CD4-positive, CD25-positive, alpha-beta regulatory T cell (primary cell): ENCODE data around the gene GUCY2D. TPM values are rescaled to one million over a fixed set of nuclear protein-coding genes. Genes with fewer than 3 reads are reported as not detected.

Source experiments
- ATAC-seq, 2 donors: fragments of 150-1000 bp; cut with Tn5 transposase; one replicate each; pipeline ENCODE4 v1.10.0; 2021; ENCODE audit warnings: low read depth in 2 of 2, moderate number of reproducible peaks in 2 of 2, moderate library complexity in 1 of 2
- DNase-seq, 3 donors: peaks; one replicate each; pipeline versions ENCODE4 v3.0.0 to v3.0.0-alpha.2; 2012 to 2022; ENCODE audit warnings: mixed read lengths in 1 of 3
- H3K27ac ChIP-seq: one replicate; pipeline ENCODE4 v1.7.0; 2013; ENCODE audit warnings: mild to moderate bottlenecking, low read length; ENCODE audit not compliant: insufficient read depth, poor library complexity, severe bottlenecking
- H3K27me3 ChIP-seq: one replicate; pipeline ENCODE4 v1.7.0; 2013; ENCODE audit warnings: low read length; ENCODE audit not compliant: control insufficient read depth, insufficient read depth
- H3K36me3 ChIP-seq: one replicate; pipeline ENCODE4 v1.7.0; 2013; ENCODE audit warnings: mild to moderate bottlenecking, low read length, moderate library complexity; ENCODE audit not compliant: control insufficient read depth, insufficient read depth
- H3K4me1 ChIP-seq: 2 replicates; pipeline ENCODE4 v1.7.0; 2013; ENCODE audit warnings: mild to moderate bottlenecking, low read length; ENCODE audit not compliant: insufficient read depth, control insufficient read depth, poor library complexity, severe bottlenecking
- H3K4me3 ChIP-seq: one replicate; pipeline ENCODE4 v1.7.0; 2013; ENCODE audit warnings: low read depth, mild to moderate bottlenecking, low read length, moderate library complexity
- H3K9me3 ChIP-seq, 2 experiments: 1 replicate in 1 of 2; 2 replicates in 1 of 2; pipeline ENCODE4 v1.7.0; 2013; ENCODE audit warnings: low read length in 2 of 2, mild to moderate bottlenecking in 1 of 2, moderate library complexity in 1 of 2; ENCODE audit not compliant: control insufficient read depth in 2 of 2
- H3K27ac Mint-ChIP-seq, 3 donors: one replicate each; pipeline ENCODE4 v1.8.0; 2020 to 2022; ENCODE audit warnings: mild to moderate bottlenecking in 3 of 3, mixed read lengths in 3 of 3, moderate library complexity in 2 of 3
- H3K27me3 Mint-ChIP-seq: one replicate; pipeline ENCODE4 v1.8.0; 2022; ENCODE audit warnings: mild to moderate bottlenecking, mixed read lengths
- H3K36me3 Mint-ChIP-seq: one replicate; pipeline ENCODE4 v1.8.0; 2020; ENCODE audit warnings: mixed read lengths
- H3K4me1 Mint-ChIP-seq, 4 donors: one replicate each; pipeline ENCODE4 v1.8.0; 2020 to 2022; ENCODE audit warnings: mixed read lengths in 4 of 4, mild to moderate bottlenecking in 1 of 4
- H3K4me3 Mint-ChIP-seq, 4 donors: one replicate each; pipeline ENCODE4 v1.8.0; 2020 to 2022; ENCODE audit warnings: mild to moderate bottlenecking in 4 of 4, mixed read lengths in 4 of 4, moderate library complexity in 3 of 4
- H3K9me3 Mint-ChIP-seq, 7 donors: one replicate each; pipeline ENCODE4 v1.8.0; 2020 to 2022; ENCODE audit warnings: mixed read lengths in 7 of 7, mild to moderate bottlenecking in 3 of 7, moderate library complexity in 2 of 7
- polyA plus RNA-seq, 4 donors: library from polyadenylated mRNA; unstranded; fragments of 300-500 nt; fragmentation: Illumina TruSeq; gene quantifications; one replicate each; pipeline ENCODE4 v1.2.3, GENCODE V29; 2021
- total RNA-seq: library from RNA; stranded (reverse); gene quantifications from one replicate; pipeline ENCODE4 v1.2.3, GENCODE V29; 2022

The GUCY2D gene
- total and polyA plus RNA-seq, 5 donors from 2014 or later = 0.23 TPM; not detected in 4

- no peak for ATAC-seq
- Histone ChIP-seq H3K36me3 (no peaks in the 10 kb centered on the region), H3K4me3 (no peak overlapping the region), H3K27me3 (peaks cover 5% of the 10 kb centered on the region), H3K27ac (no peak overlapping the region), H3K9me3 (no peaks in the 10 kb centered on the region), H3K4me1 (peaks cover 4% of the 10 kb centered on the region)
- Mint-ChIP-seq H3K36me3 (no peaks in the 10 kb centered on the region), H3K9me3 (no peaks in the 10 kb centered on the region), H3K27me3 (peaks cover 32% of the 10 kb centered on the region), H3K4me1 (peaks cover 2 to 12% (median 5%) of the 10 kb centered on the region in 4 donors), H3K4me3 (no peak overlapping the region), H3K27ac (no peak overlapping the region)
- no peak for DNase-seq
Measured at GRCh38 chr17:7995724-7996123, 6.7 kb upstream of the GUCY2D start.

DNA sequence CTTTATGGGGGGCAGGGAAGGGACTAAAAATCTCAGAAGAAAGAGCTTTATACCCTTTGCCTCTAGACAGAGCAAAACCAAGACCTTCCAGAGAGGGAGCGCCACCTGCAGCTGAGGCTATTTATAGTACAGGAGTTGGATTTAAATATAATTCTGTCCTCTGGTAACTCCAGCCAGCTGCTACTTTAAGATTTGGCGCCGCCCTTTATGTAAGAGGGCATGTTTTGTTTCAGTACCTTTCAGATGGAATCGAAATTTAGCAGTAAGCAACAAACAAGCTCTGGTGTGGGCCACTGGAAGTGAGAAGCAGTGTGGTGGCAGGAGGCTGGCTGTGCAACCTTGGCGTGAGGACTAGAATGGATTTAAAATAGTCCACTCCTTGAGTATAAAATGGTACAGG is 5.2 kb upstream of the GUCY2D start:
- Mint-ChIP-seq H3K27me3 (peaks cover 45% of the 10 kb centered on the region), H3K36me3 (no peaks in the 10 kb centered on the region), H3K4me1 (peaks cover 0 to 11% (median 4%) of the 10 kb centered on the region in 4 donors), H3K27ac (no peak overlapping the region), H3K4me3 (no peak overlapping the region), H3K9me3 (peaks cover 0 to 2% (median 0%) of the 10 kb centered on the region in 7 donors)
- Histone ChIP-seq H3K4me1 (peaks cover under 1% of the 10 kb centered on the region), H3K9me3 (no peaks in the 10 kb centered on the region), H3K36me3 (no peaks in the 10 kb centered on the region), H3K27me3 (peaks cover 15% of the 10 kb centered on the region), H3K4me3 (no peak overlapping the region), H3K27ac (no peak overlapping the region)
- DNase-seq = peak in 2 of 3 donors; percentile 28 to 63
- peak in 1 of 2 donors; percentile 50 for ATAC-seq

- H3K4me1 Mint-ChIP-seq = peaks cover 0 to 7% (median 6%) of the 10 kb centered on the region in 4 donors
- no peak for DNase-seq
- H3K27me3 Mint-ChIP-seq = peaks cover 56% of the 10 kb centered on the region
Measured at GRCh38 chr17:8002721-8003593, 542 bp downstream of the GUCY2D start.

DNA sequence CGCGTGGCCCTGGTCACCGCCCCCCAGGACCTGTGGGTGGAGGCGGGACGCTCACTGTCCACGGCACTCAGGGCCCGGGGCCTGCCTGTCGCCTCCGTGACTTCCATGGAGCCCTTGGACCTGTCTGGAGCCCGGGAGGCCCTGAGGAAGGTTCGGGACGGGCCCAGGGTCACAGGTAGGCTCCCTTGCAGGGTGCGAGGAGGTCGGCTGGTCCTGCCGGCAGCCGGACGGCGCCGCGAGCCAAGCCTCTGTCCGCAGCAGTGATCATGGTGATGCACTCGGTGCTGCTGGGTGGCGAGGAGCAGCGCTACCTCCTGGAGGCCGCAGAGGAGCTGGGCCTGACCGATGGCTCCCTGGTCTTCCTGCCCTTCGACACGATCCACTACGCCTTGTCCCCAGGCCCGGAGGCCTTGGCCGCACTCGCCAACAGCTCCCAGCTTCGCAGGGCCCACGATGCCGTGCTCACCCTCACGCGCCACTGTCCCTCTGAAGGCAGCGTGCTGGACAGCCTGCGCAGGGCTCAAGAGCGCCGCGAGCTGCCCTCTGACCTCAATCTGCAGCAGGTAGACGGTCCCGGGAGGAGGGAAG is 1.3 kb downstream of the GUCY2D start:
- ATAC-seq = no peak
- Mint-ChIP-seq H3K4me1 (peaks cover 0 to 7% (median 6%) of the 10 kb centered on the region in 4 donors), H3K27ac (no peak overlapping the region), H3K9me3 (peaks cover 0 to 2% (median 0%) of the 10 kb centered on the region in 7 donors), H3K36me3 (no peaks in the 10 kb centered on the region), H3K27me3 (peaks cover 53% of the 10 kb centered on the region), H3K4me3 (peak overlapping the region in 1 of 4 donors; percentile 7)
- peaks cover 7% of the 10 kb centered on the region for H3K4me1 ChIP-seq
- H3K4me3 ChIP-seq = no peak overlapping the region
- no peak for DNase-seq
- H3K36me3 ChIP-seq = no peaks in the 10 kb centered on the region
- H3K9me3 ChIP-seq = no peaks in the 10 kb centered on the region
- no peak overlapping the region for H3K27ac ChIP-seq
- H3K27me3 ChIP-seq = peaks cover 15% of the 10 kb centered on the region

More at GRCh38 chr17:8002721-8003593, 542 bp downstream of the GUCY2D start:
- no peak for ATAC-seq
- Histone ChIP-seq H3K36me3 (no peaks in the 10 kb centered on the region), H3K27me3 (peaks cover 15% of the 10 kb centered on the region), H3K4me1 (peaks cover 7% of the 10 kb centered on the region), H3K9me3 (no peaks in the 10 kb centered on the region), H3K4me3 (no peak overlapping the region), H3K27ac (no peak overlapping the region)
- peaks cover 0 to 2% (median 0%) of the 10 kb centered on the region in 7 donors for H3K9me3 Mint-ChIP-seq
- H3K36me3 Mint-ChIP-seq = no peaks in the 10 kb centered on the region
- no peak overlapping the region for H3K4me3 Mint-ChIP-seq
- no peak overlapping the region for H3K27ac Mint-ChIP-seq

GRCh38 chr17:8004899-8005298 is 2.5 kb downstream of the GUCY2D start:
- Histone ChIP-seq H3K9me3 (no peaks in the 10 kb centered on the region), H3K36me3 (no peaks in the 10 kb centered on the region), H3K27me3 (peaks cover 15% of the 10 kb centered on the region), H3K27ac (no peak overlapping the region), H3K4me3 (no peak overlapping the region), H3K4me1 (peaks cover 7% of the 10 kb centered on the region)
- Mint-ChIP-seq H3K27me3 (peaks cover 50% of the 10 kb centered on the region), H3K4me3 (no peak overlapping the region), H3K36me3 (no peaks in the 10 kb centered on the region), H3K9me3 (peaks cover 0 to 2% (median 0%) of the 10 kb centered on the region in 7 donors), H3K4me1 (peaks cover 0 to 7% (median 6%) of the 10 kb centered on the region in 4 donors), H3K27ac (no peak overlapping the region)
- ATAC-seq = no peak
- no peak for DNase-seq

GRCh38 chr17:8005357-8005756 is 2.9 kb downstream of the GUCY2D start:
- peaks cover 15% of the 10 kb centered on the region for H3K27me3 ChIP-seq
- ATAC-seq (no peak), DNase-seq (no peak)
- Mint-ChIP-seq H3K9me3 (peaks cover 0 to 2% (median 0%) of the 10 kb centered on the region in 7 donors), H3K36me3 (no peaks in the 10 kb centered on the region), H3K27ac (no peak overlapping the region), H3K4me1 (peaks cover 0 to 7% (median 6%) of the 10 kb centered on the region in 4 donors), H3K4me3 (no peak overlapping the region), H3K27me3 (peaks cover 46% of the 10 kb centered on the region)
- no peak overlapping the region for H3K27ac ChIP-seq
- no peak overlapping the region for H3K4me3 ChIP-seq
- peaks cover 7% of the 10 kb centered on the region for H3K4me1 ChIP-seq
- H3K9me3 ChIP-seq = no peaks in the 10 kb centered on the region
- no peaks in the 10 kb centered on the region for H3K36me3 ChIP-seq

GRCh38 chr17:8005967-8006730 is 3.7 kb downstream of the GUCY2D start:
- H3K4me1 ChIP-seq = peaks cover 7% of the 10 kb centered on the region
- H3K4me3 ChIP-seq = no peak overlapping the region
- ATAC-seq (no peak), DNase-seq (peak in 1 of 3 donors; percentile 25)
- peaks cover 12% of the 10 kb centered on the region for H3K27me3 ChIP-seq
- H3K9me3 Mint-ChIP-seq = peaks cover 0 to 2% (median 0%) of the 10 kb centered on the region in 7 donors
- H3K4me3 Mint-ChIP-seq = no peak overlapping the region
- H3K9me3 ChIP-seq = no peaks in the 10 kb centered on the region
- peaks cover 38% of the 10 kb centered on the region for H3K27me3 Mint-ChIP-seq
- H3K27ac ChIP-seq = no peak overlapping the region
- peaks cover 0 to 7% (median 6%) of the 10 kb centered on the region in 4 donors for H3K4me1 Mint-ChIP-seq
- H3K36me3 Mint-ChIP-seq = no peaks in the 10 kb centered on the region
- no peaks in the 10 kb centered on the region for H3K36me3 ChIP-seq
- no peak overlapping the region for H3K27ac Mint-ChIP-seq
